Keratinocyte (primary cell): Measurements from ENCODE around the gene LTC4S. TPM values are rescaled to one million over a fixed set of nuclear protein-coding genes. Genes with fewer than 3 reads are reported as not detected.

ENCODE experiments used
- DNase-seq: peaks from one replicate; pipeline ENCODE4 v3.0.0-alpha.2; 2011; ENCODE audit warnings: low read depth, missing footprints, low spot score
- FAIRE-seq: peaks from 2 replicates; lab custom pipeline; 2011; peaks lifted over from hg19 to GRCh38; lab: Jason Lieb, UNC
- H2AFZ ChIP-seq: 2 replicates; pipeline ENCODE4 v1.6.0; 2012; ENCODE audit warnings: low read length, control low read depth, inconsistent platforms; ENCODE audit not compliant: control insufficient read depth
- H3K27ac ChIP-seq: 2 replicates; pipeline ENCODE4 v1.5.1; 2011; ENCODE audit warnings: low read length; ENCODE audit not compliant: control insufficient read depth, insufficient read depth
- H3K27me3 ChIP-seq: 3 replicates; pipeline ENCODE4 v1.6.0; 2011; ENCODE audit warnings: low read length; ENCODE audit not compliant: control insufficient read depth, insufficient read depth; ENCODE audit errors: extremely low read depth
- H3K36me3 ChIP-seq, 2 experiments: 2 replicates in 1 of 2; 3 replicates in 1 of 2; pipeline ENCODE4 v1.5.1; 2011; ENCODE audit warnings: low read length in 2 of 2, mild to moderate bottlenecking in 1 of 2; ENCODE audit not compliant: control insufficient read depth in 2 of 2, insufficient read depth in 2 of 2; ENCODE audit errors: extremely low read depth in 1 of 2
- H3K4me1 ChIP-seq: 3 replicates; pipeline ENCODE4 v1.5.1; 2011; ENCODE audit warnings: low read length; ENCODE audit not compliant: control insufficient read depth, insufficient read depth; ENCODE audit errors: extremely low read depth
- H3K4me2 ChIP-seq: 3 replicates; pipeline ENCODE4 v1.6.0; 2011; ENCODE audit warnings: low read depth, low read length; ENCODE audit not compliant: control insufficient read depth, insufficient read depth; ENCODE audit errors: extremely low read depth
- H3K4me3 ChIP-seq, 3 experiments: fragments of 200-600 bp in 1 of 3; sonication (generic) in 1 of 3; 2 replicates in 2 of 3; 3 replicates in 1 of 3; pipeline ENCODE4 v1.5.1; 2011 to 2016; ENCODE audit warnings: low read length in 3 of 3, mild to moderate bottlenecking in 3 of 3, control low read depth in 2 of 3, inconsistent platforms in 1 of 3, low read depth in 1 of 3, mixed read lengths in 1 of 3, mixed run types in 1 of 3, moderate library complexity in 1 of 3; ENCODE audit not compliant: control insufficient read depth in 2 of 3, insufficient read depth in 2 of 3; ENCODE audit errors: extremely low read depth in 1 of 3
- H3K79me2 ChIP-seq: 2 replicates; pipeline ENCODE4 v1.6.0; 2012; ENCODE audit warnings: low read length; ENCODE audit not compliant: control insufficient read depth, insufficient read depth
- H3K9ac ChIP-seq: 3 replicates; pipeline ENCODE4 v1.6.0; 2011; ENCODE audit warnings: low read length; ENCODE audit not compliant: control insufficient read depth, insufficient read depth; ENCODE audit errors: extremely low read depth
- H3K9me1 ChIP-seq: 3 replicates; pipeline ENCODE4 v1.6.0; 2011; ENCODE audit warnings: low read length; ENCODE audit not compliant: control insufficient read depth, insufficient read depth; ENCODE audit errors: extremely low read depth
- H3K9me3 ChIP-seq: 2 replicates; pipeline ENCODE4 v1.5.1; 2012; ENCODE audit warnings: low read depth, low read length; ENCODE audit not compliant: control insufficient read depth
- H4K20me1 ChIP-seq: 3 replicates; pipeline ENCODE4 v1.6.0; 2011; ENCODE audit warnings: low read length; ENCODE audit not compliant: control insufficient read depth, insufficient read depth; ENCODE audit errors: extremely low read depth
- CTCF ChIP-seq, 3 experiments: IDR thresholded peaks in 1 of 3; conservative IDR thresholded peaks in 1 of 3; optimal IDR thresholded peaks in 1 of 3; 2 replicates in 2 of 3; 3 replicates in 1 of 3; pipeline versions ENCODE3 to v1.5.1; 2011; ENCODE audit warnings: low read length in 3 of 3, mild to moderate bottlenecking in 3 of 3, moderate library complexity in 2 of 3, control low read depth in 1 of 3, inconsistent platforms in 1 of 3; ENCODE audit not compliant: insufficient read depth in 2 of 3; ENCODE audit errors: extremely low read depth in 1 of 3
- EZH2 ChIP-seq: IDR thresholded peaks from one replicate; pipeline ENCODE4 v1.6.1; 2012; ENCODE audit warnings: inconsistent platforms, mild to moderate bottlenecking, low read length, moderate library complexity
- dilution Hi-C: fragments of 300-500 bp; cut with MboI; formaldehyde crosslinking; loops from one replicate; pipeline ENCODE4 v1.7.0; 2020; ENCODE audit warnings: low sequenced_read_pairs; ENCODE audit not compliant: extremely low pct_ligation_motif_present
- polyA plus RNA-seq, 5 experiments: library from polyadenylated mRNA; depleted of rRNA in 3 of 5; stranded (reverse) in 3 of 5; stranded (forward) in 1 of 5; unstranded in 1 of 5; fragments of >200 nt; gene quantifications; 1 replicate in 1 of 5; 2 replicates in 3 of 5; 3 replicates in 1 of 5; pipeline versions ENCODE4 v1.2.1 to v1.2.3, GENCODE V29; 2011 to 2012; ENCODE audit warnings: missing spikeins in 2 of 5, low read depth in 1 of 5, low replicate concordance in 1 of 5

The LTC4S gene
- polyA plus RNA-seq, 1 donor (not counting 4 experiments of a cell fraction or from before 2014, with no cell fraction given) = not detected

GRCh38 chr5:179767496-179768100 lies 26.2 kb upstream of the LTC4S start:
- Histone ChIP-seq H3K4me3 (no peak overlapping the region), H3K36me3 (peaks cover 22 to 30% of the 10 kb centered on the region in 2 experiments), H3K9ac (no peak overlapping the region), H4K20me1 (no peaks in the 10 kb centered on the region), H3K27ac (no peak overlapping the region), H2AFZ (no peak overlapping the region), H3K4me2 (no peak overlapping the region), H3K4me1 (peaks cover 30% of the 10 kb centered on the region), H3K79me2 (peaks cover 11% of the 10 kb centered on the region), H3K9me3 (no peaks in the 10 kb centered on the region), H3K9me1 (no peaks in the 10 kb centered on the region), H3K27me3 (no peaks in the 10 kb centered on the region)
- dilution Hi-C loops = no loop called here
- no peak for DNase-seq
- TF ChIP-seq EZH2 = no peak
- no peak for FAIRE-seq

- H3K4me1 ChIP-seq = peaks cover 21% of the 10 kb centered on the region
- peaks cover 11% of the 10 kb centered on the region for H3K79me2 ChIP-seq
- TF ChIP-seq EZH2 (no peak), CTCF (optimal IDR thresholded peaks at IDR 0.05 in 1 of 3, IDR thresholded peaks at IDR 0.05 in 1 of 3, conservative IDR thresholded peaks at IDR 0.05 in 1 of 3; ENCODE audit: extremely low read depth in 1 of 3, insufficient read depth in 2 of 3, low read length in 3 of 3) (peak in 1 of 3 experiments; percentile 15)
- H3K4me3 ChIP-seq = no peak overlapping the region
- DNase-seq (no peak), FAIRE-seq (no peak)
- H3K27me3 ChIP-seq = no peaks in the 10 kb centered on the region
- no peaks in the 10 kb centered on the region for H3K9me1 ChIP-seq
- dilution Hi-C loops = no loop called here
- H3K9me3 ChIP-seq = no peaks in the 10 kb centered on the region
- H3K36me3 ChIP-seq = peaks cover 23 to 32% of the 10 kb centered on the region in 2 experiments
- H3K4me2 ChIP-seq = no peak overlapping the region
- no peaks in the 10 kb centered on the region for H4K20me1 ChIP-seq
- no peak overlapping the region for H3K27ac ChIP-seq
- no peak overlapping the region for H2AFZ ChIP-seq
- no peak overlapping the region for H3K9ac ChIP-seq
Measured at GRCh38 chr5:179768326-179769085, 25.3 kb upstream of the LTC4S start.
